ENCODE measurements around the gene MUSK.

MUSK gene

DNA sequence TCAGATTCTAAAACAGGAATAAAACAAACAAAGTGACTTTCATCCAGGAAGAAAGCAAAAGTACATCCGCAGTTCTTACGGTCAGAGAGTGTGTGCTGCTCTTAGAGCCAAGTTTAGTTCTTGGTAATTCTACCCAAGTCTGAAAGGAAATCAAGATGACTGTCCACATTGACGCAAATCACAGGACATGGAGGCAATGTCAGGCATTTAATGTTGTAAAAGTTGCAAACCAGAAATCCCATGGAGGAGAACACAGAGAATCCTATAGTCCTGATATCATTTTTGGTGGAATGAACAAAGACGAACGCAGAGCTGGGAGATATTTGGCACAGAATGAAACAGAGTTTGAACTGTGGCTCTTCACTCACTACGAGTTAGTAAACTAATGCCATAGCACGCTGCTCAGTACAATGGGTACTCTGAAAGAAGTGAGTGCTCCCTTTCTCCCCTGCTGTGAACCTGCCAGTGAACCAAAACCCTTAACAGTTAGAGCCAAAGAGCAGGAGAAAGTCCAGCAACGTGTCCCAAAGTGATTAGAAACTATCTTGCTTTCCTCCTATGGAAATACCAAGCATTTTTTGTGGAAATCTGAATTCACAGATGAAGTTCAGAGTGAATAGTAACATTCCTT, 74.3 kb downstream of the MUSK start:
- H3K79me1 ChIP-seq (replicated peaks; ENCODE audit: low read length, poor library complexity, severe bottlenecking) = no peaks in the 10 kb centered on the region
- H2AFZ ChIP-seq (ENCODE audit: low read depth, low read length) = peak overlapping the region; percentile 37
- no peak overlapping the region for H2BK15ac ChIP-seq (ENCODE audit: low read depth, poor library complexity, severe bottlenecking)
- H3K27ac ChIP-seq (ENCODE audit: low read length, poor library complexity, severe bottlenecking) = peak overlapping the region; percentile 82
- H3K18ac ChIP-seq (ENCODE audit: low read depth in 1 of 2, low read length in 2 of 2) = peak overlapping the region; percentile 42 to 83
- no peak overlapping the region for H2AK5ac ChIP-seq (ENCODE audit: low read length, severe bottlenecking)
- H4K8ac ChIP-seq (ENCODE audit: low read length) = peak overlapping the region; percentile 66
- H3K4me3 ChIP-seq (ENCODE audit: insufficient read depth in 1 of 2, low read depth in 1 of 2, low read length in 2 of 2) = peak overlapping the region in 1 of 2 experiments; percentile 17
- peak overlapping the region in 1 of 2 experiments; percentile 41 for H3K14ac ChIP-seq (ENCODE audit: low read length in 2 of 2)
- H3K36me3 ChIP-seq (ENCODE audit: control insufficient read depth in 1 of 2, insufficient read depth in 2 of 2, low read depth in 1 of 2, low read length in 2 of 2) = no peaks in the 10 kb centered on the region
- 64% methylated on average over 8 of the region's 8 CpGs for whole genome bisulfite sequencing
- peak overlapping the region; percentile 49 to 81 for H2BK12ac ChIP-seq (ENCODE audit: low read length in 2 of 2)
- peak overlapping the region; percentile 52 for H3K4me2 ChIP-seq (ENCODE audit: low read length, poor library complexity, severe bottlenecking)
- no peaks in the 10 kb centered on the region for H3K27me3 ChIP-seq (ENCODE audit: control insufficient read depth in 1 of 2, insufficient read depth in 1 of 2, low read length in 2 of 2)
- no peak overlapping the region for H3K23ac ChIP-seq (ENCODE audit: low read length in 2 of 2)
- H3K4ac ChIP-seq (ENCODE audit: low read depth in 1 of 2, low read length in 2 of 2) = peak overlapping the region in 1 of 2 experiments; percentile 72
- no peaks in the 10 kb centered on the region for H3K9me3 ChIP-seq (ENCODE audit: control insufficient read depth, low read length)
- H4K91ac ChIP-seq (ENCODE audit: low read length) = no peak overlapping the region
- peaks cover 7% of the 10 kb centered on the region for H3K4me1 ChIP-seq (ENCODE audit: control insufficient read depth, insufficient read depth, low read depth, low read length)
- H2BK120ac ChIP-seq (ENCODE audit: low read depth, low read length) = no peak overlapping the region
- peak overlapping the region; percentile 84 for H3K9ac ChIP-seq (ENCODE audit: low read length)
- DNase-seq = peak; percentile 53
- no peak overlapping the region for H2BK5ac ChIP-seq (ENCODE audit: low read depth, low read length, poor library complexity, severe bottlenecking)

- 1% methylated on average over 3 of the region's 4 CpGs for WGBS
- Histone ChIP-seq H4K8ac (ENCODE audit: low read length) (no peak overlapping the region), H2BK12ac (ENCODE audit: low read length in 2 of 2) (peak overlapping the region; percentile 76 to 78), H3K79me1 (replicated peaks; ENCODE audit: low read length, poor library complexity, severe bottlenecking) (no peaks in the 10 kb centered on the region), H3K27me3 (ENCODE audit: control insufficient read depth in 1 of 2, insufficient read depth in 1 of 2, low read length in 2 of 2) (no peaks in the 10 kb centered on the region), H4K91ac (ENCODE audit: low read length) (no peak overlapping the region), H3K4ac (ENCODE audit: low read depth in 1 of 2, low read length in 2 of 2) (peak overlapping the region in 1 of 2 experiments; percentile 73), H3K9me3 (ENCODE audit: control insufficient read depth, low read length) (no peaks in the 10 kb centered on the region), H3K18ac (ENCODE audit: low read depth in 1 of 2, low read length in 2 of 2) (peak overlapping the region in 1 of 2 experiments; percentile 66), H2AK5ac (ENCODE audit: low read length, severe bottlenecking) (no peak overlapping the region), H3K4me3 (ENCODE audit: insufficient read depth in 1 of 2, low read depth in 1 of 2, low read length in 2 of 2) (no peak overlapping the region), H3K14ac (ENCODE audit: low read length in 2 of 2) (no peak overlapping the region), H2AFZ (ENCODE audit: low read depth, low read length) (no peak overlapping the region), H3K36me3 (ENCODE audit: control insufficient read depth in 1 of 2, insufficient read depth in 2 of 2, low read depth in 1 of 2, low read length in 2 of 2) (no peaks in the 10 kb centered on the region), H2BK120ac (ENCODE audit: low read depth, low read length) (no peak overlapping the region), H3K4me1 (ENCODE audit: control insufficient read depth, insufficient read depth, low read depth, low read length) (peaks cover 8% of the 10 kb centered on the region), H2BK5ac (ENCODE audit: low read depth, low read length, poor library complexity, severe bottlenecking) (no peak overlapping the region), H3K23ac (ENCODE audit: low read length in 2 of 2) (no peak overlapping the region), H3K9ac (ENCODE audit: low read length) (peak overlapping the region; percentile 84), H3K4me2 (ENCODE audit: low read length, poor library complexity, severe bottlenecking) (no peak overlapping the region), H3K27ac (ENCODE audit: low read length, poor library complexity, severe bottlenecking) (peak overlapping the region; percentile 84), H2BK15ac (ENCODE audit: low read depth, poor library complexity, severe bottlenecking) (no peak overlapping the region)
- DNase-seq = peak; percentile 91
These were observed 76.3 kb downstream of the MUSK start for GRCh38 chr9:110744715-110745384.

GRCh38 chr9:110745676-110746075, 77.1 kb downstream of the MUSK start:
- H3K27ac ChIP-seq (ENCODE audit: low read length, poor library complexity, severe bottlenecking) = peak overlapping the region; percentile 25
- H2AK5ac ChIP-seq (ENCODE audit: low read length, severe bottlenecking) = peak overlapping the region; percentile 88
- H3K4me2 ChIP-seq (ENCODE audit: low read length, poor library complexity, severe bottlenecking) = no peak overlapping the region
- H2AFZ ChIP-seq (ENCODE audit: low read depth, low read length) = no peak overlapping the region
- H3K18ac ChIP-seq (ENCODE audit: low read depth in 1 of 2, low read length in 2 of 2) = peak overlapping the region in 1 of 2 experiments; percentile 87
- H3K9me3 ChIP-seq (ENCODE audit: control insufficient read depth, low read length) = no peaks in the 10 kb centered on the region
- DNase-seq = no peak
- peak overlapping the region in 1 of 2 experiments; percentile 31 for H3K14ac ChIP-seq (ENCODE audit: low read length in 2 of 2)
- no peak overlapping the region for H4K91ac ChIP-seq (ENCODE audit: low read length)
- 84% methylated on average over 1 of the region's 1 CpG for WGBS
- H3K9ac ChIP-seq (ENCODE audit: low read length) = peak overlapping the region; percentile 84
- no peak overlapping the region for H4K8ac ChIP-seq (ENCODE audit: low read length)
- H3K4ac ChIP-seq (ENCODE audit: low read depth in 1 of 2, low read length in 2 of 2) = peak overlapping the region in 1 of 2 experiments; percentile 79
- H2BK5ac ChIP-seq (ENCODE audit: low read depth, low read length, poor library complexity, severe bottlenecking) = no peak overlapping the region
- H2BK12ac ChIP-seq (ENCODE audit: low read length in 2 of 2) = peak overlapping the region; percentile 95 to 97
- no peaks in the 10 kb centered on the region for H3K27me3 ChIP-seq (ENCODE audit: control insufficient read depth in 1 of 2, insufficient read depth in 1 of 2, low read length in 2 of 2)
- no peaks in the 10 kb centered on the region for H3K36me3 ChIP-seq (ENCODE audit: control insufficient read depth in 1 of 2, insufficient read depth in 2 of 2, low read depth in 1 of 2, low read length in 2 of 2)
- H3K23ac ChIP-seq (ENCODE audit: low read length in 2 of 2) = no peak overlapping the region
- no peak overlapping the region for H3K4me3 ChIP-seq (ENCODE audit: insufficient read depth in 1 of 2, low read depth in 1 of 2, low read length in 2 of 2)
- no peaks in the 10 kb centered on the region for H3K79me1 ChIP-seq (replicated peaks; ENCODE audit: low read length, poor library complexity, severe bottlenecking)
- H2BK120ac ChIP-seq (ENCODE audit: low read depth, low read length) = no peak overlapping the region
- no peak overlapping the region for H2BK15ac ChIP-seq (ENCODE audit: low read depth, poor library complexity, severe bottlenecking)
- H3K4me1 ChIP-seq (ENCODE audit: control insufficient read depth, insufficient read depth, low read depth, low read length) = peaks cover 10% of the 10 kb centered on the region

DNA sequence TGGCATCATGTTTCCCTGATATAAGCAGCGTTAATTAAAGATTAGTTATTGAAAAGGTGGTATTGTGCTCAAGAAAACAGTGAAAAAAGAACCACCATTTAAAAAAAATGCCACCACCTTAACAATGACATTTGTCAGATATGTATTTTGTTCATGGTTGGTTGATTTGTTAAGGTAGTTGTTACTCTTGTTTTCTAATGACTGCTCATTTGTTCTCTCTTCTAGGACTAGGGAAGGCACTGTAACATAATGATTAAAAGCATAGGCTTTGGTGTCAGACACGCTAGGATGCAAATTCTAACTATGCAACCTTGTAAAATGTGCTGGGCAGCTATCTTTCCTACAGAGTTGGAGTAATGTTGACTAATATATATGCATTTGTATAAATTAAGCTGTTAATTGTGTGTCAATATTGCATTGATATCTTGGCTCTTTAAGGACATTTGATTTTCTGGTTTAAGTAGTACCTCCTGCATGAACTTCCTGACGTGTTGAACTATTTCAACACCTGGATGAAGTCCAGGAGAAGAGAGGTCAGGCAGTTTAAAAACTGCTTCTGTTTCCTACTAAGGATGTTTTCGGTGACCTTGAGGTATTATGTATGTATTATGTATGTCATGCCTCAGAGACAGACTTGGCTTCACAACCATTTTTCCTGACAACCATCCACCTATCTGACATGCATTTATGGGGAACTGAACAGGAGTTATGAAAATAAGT, 77.8 kb downstream of the MUSK start:
- Histone ChIP-seq H3K18ac (ENCODE audit: low read depth in 1 of 2, low read length in 2 of 2) (peak overlapping the region in 1 of 2 experiments; percentile 87), H2AFZ (ENCODE audit: low read depth, low read length) (no peak overlapping the region), H3K79me1 (replicated peaks; ENCODE audit: low read length, poor library complexity, severe bottlenecking) (no peaks in the 10 kb centered on the region), H3K23ac (ENCODE audit: low read length in 2 of 2) (no peak overlapping the region), H3K4me3 (ENCODE audit: insufficient read depth in 1 of 2, low read depth in 1 of 2, low read length in 2 of 2) (no peak overlapping the region), H2BK15ac (ENCODE audit: low read depth, poor library complexity, severe bottlenecking) (no peak overlapping the region), H3K36me3 (ENCODE audit: control insufficient read depth in 1 of 2, insufficient read depth in 2 of 2, low read depth in 1 of 2, low read length in 2 of 2) (no peaks in the 10 kb centered on the region), H2BK12ac (ENCODE audit: low read length in 2 of 2) (no peak overlapping the region), H2BK5ac (ENCODE audit: low read depth, low read length, poor library complexity, severe bottlenecking) (no peak overlapping the region), H3K27ac (ENCODE audit: low read length, poor library complexity, severe bottlenecking) (no peak overlapping the region), H3K9ac (ENCODE audit: low read length) (peak overlapping the region; percentile 84), H3K27me3 (ENCODE audit: control insufficient read depth in 1 of 2, insufficient read depth in 1 of 2, low read length in 2 of 2) (no peaks in the 10 kb centered on the region), H3K14ac (ENCODE audit: low read length in 2 of 2) (no peak overlapping the region), H2BK120ac (ENCODE audit: low read depth, low read length) (no peak overlapping the region), H3K9me3 (ENCODE audit: control insufficient read depth, low read length) (no peaks in the 10 kb centered on the region), H4K91ac (ENCODE audit: low read length) (no peak overlapping the region), H2AK5ac (ENCODE audit: low read length, severe bottlenecking) (no peak overlapping the region), H3K4me2 (ENCODE audit: low read length, poor library complexity, severe bottlenecking) (no peak overlapping the region), H3K4ac (ENCODE audit: low read depth in 1 of 2, low read length in 2 of 2) (peak overlapping the region in 1 of 2 experiments; percentile 79), H3K4me1 (ENCODE audit: control insufficient read depth, insufficient read depth, low read depth, low read length) (peaks cover 10% of the 10 kb centered on the region), H4K8ac (ENCODE audit: low read length) (no peak overlapping the region)
- DNase-seq = no peak
- WGBS = 89% methylated on average over 2 of the region's 4 CpGs

All from mesenchymal stem cell (in vitro differentiated cells and primary cell).